Measurements from ENCODE around the gene SLC46A1.

DNA sequence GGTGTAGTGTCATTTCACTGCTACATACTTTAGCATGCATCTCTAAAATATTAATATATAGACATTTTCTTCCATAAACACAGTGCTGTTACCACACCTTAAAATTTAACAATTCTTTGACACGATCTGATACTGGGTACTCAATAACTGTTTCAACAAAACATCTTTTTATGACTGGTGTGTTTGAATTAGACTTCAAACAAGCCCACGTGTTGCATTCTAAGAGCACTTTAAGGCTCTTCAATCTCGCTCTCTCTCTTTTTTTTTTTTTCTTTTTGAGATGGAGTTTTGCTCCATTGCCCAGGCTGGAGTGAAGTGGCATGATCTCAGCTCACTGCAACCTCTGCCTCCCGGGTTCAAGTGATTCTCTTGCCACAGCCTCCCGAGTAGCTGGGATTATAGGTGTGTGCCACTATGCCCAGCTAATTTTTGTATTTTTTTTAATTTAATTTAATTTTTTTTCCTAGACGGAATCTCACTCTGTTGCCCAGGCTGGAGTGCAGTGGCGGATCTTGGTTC, 15.8 kb upstream of the SLC46A1 start:
- TF ChIP-seq, protein P1, sequence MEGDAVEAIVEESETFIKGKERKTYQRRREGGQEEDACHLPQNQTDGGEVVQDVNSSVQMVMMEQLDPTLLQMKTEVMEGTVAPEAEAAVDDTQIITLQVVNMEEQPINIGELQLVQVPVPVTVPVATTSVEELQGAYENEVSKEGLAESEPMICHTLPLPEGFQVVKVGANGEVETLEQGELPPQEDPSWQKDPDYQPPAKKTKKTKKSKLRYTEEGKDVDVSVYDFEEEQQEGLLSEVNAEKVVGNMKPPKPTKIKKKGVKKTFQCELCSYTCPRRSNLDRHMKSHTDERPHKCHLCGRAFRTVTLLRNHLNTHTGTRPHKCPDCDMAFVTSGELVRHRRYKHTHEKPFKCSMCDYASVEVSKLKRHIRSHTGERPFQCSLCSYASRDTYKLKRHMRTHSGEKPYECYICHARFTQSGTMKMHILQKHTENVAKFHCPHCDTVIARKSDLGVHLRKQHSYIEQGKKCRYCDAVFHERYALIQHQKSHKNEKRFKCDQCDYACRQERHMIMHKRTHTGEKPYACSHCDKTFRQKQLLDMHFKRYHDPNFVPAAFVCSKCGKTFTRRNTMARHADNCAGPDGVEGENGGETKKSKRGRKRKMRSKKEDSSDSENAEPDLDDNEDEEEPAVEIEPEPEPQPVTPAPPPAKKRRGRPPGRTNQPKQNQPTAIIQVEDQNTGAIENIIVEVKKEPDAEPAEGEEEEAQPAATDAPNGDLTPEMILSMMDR (IDR thresholded peaks at IDR 0.05) = no peak
- no peak for TF ChIP-seq POLR2AphosphoS5 (IDR thresholded peaks at IDR 0.05)
- no peak for TF ChIP-seq POLR2A (IDR thresholded peaks at IDR 0.05)
